GM21723 (cell line): ENCODE results near the gene TANGO6.
"Not testable (repeated sequence)": the region's sequence is repeated elsewhere in the genome, so short reads cannot be mapped to it uniquely, and the experiment has no call there.

Experiments
- ATAC-seq: cut with Tn5 transposase; IDR thresholded peaks from one replicate; pipeline ENCODE4 v1.9.1; 2021; ENCODE audit warnings: mild to moderate bottlenecking, moderate library complexity; ENCODE audit not compliant: unreplicated experiment

TANGO6 gene

GRCh38 chr16:68960910-68961309 is 117.6 kb downstream of the TANGO6 start:
- no peak for ATAC-seq

GRCh38 chr16:68961778-68962402 is 118.6 kb downstream of the TANGO6 start:
- no peak for ATAC-seq

GRCh38 chr16:68969338-68969737 is 126.0 kb downstream of the TANGO6 start:
- no peak for ATAC-seq

- no peak for ATAC-seq
These were observed 128.7 kb downstream of the TANGO6 start for GRCh38 chr16:68972013-68972412.

GRCh38 chr16:68972720-68973119 is 129.4 kb downstream of the TANGO6 start:
- ATAC-seq, result no peak

- no peak for ATAC-seq
These were observed 130.3 kb downstream of the TANGO6 start for GRCh38 chr16:68973611-68974120.

GRCh38 chr16:68978303-68978954 is 135.1 kb downstream of the TANGO6 start:
- ATAC-seq, result no peak

- ATAC-seq, result no peak
These were observed 137.5 kb downstream of the TANGO6 start for GRCh38 chr16:68980695-68981315.

GRCh38 chr16:68981971-68982370 is 138.6 kb downstream of the TANGO6 start:
- ATAC-seq, result no peak

- ATAC-seq, result no peak
These were observed 141.1 kb downstream of the TANGO6 start for GRCh38 chr16:68984467-68984866.

GRCh38 chr16:68985268-68985667 is 141.9 kb downstream of the TANGO6 start:
- no peak for ATAC-seq

- ATAC-seq, result no peak
These were observed 142.5 kb downstream of the TANGO6 start for GRCh38 chr16:68985855-68986254.

- ATAC-seq, result no peak
These were observed 144.6 kb downstream of the TANGO6 start for GRCh38 chr16:68987734-68988457.

GRCh38 chr16:68990172-68990845 is 147.0 kb downstream of the TANGO6 start:
- not testable (repeated sequence) for ATAC-seq

- ATAC-seq, result no peak
These were observed 147.7 kb downstream of the TANGO6 start for GRCh38 chr16:68991075-68991474.

GRCh38 chr16:68992521-68992920 is 149.2 kb downstream of the TANGO6 start:
- no peak for ATAC-seq

- no peak for ATAC-seq
These were observed 150.1 kb downstream of the TANGO6 start for GRCh38 chr16:68993456-68993855.

GRCh38 chr16:68993885-68994284 is 150.6 kb downstream of the TANGO6 start:
- ATAC-seq, result no peak

GRCh38 chr16:68994324-68994723 is 151.0 kb downstream of the TANGO6 start:
- ATAC-seq, result no peak

- no peak for ATAC-seq
These were observed 151.7 kb downstream of the TANGO6 start for GRCh38 chr16:68995011-68995504.

- ATAC-seq, result no peak
These were observed 154.2 kb downstream of the TANGO6 start for GRCh38 chr16:68997564-68997963.
